Peyer's patch (tissue), 4 donors: ENCODE data around the gene DCUN1D1. TPM values are rescaled to one million over a fixed set of nuclear protein-coding genes. Genes with fewer than 3 reads are reported as not detected.

ENCODE experiments used
- DNase-seq, 3 donors: peaks; one replicate each; pipeline ENCODE4 v3.0.0-alpha.2; 2017 to 2019
- H3K27ac ChIP-seq, 4 donors: fragments of 200-600 bp; sonication (generic); one replicate each; pipeline ENCODE4 v1.5.1; 2016 to 2019
- H3K27me3 ChIP-seq, 2 donors: fragments of 200-600 bp; sonication (generic); one replicate each; pipeline ENCODE4 v1.5.1; 2019
- H3K36me3 ChIP-seq, 3 donors: fragments of 200-600 bp; sonication (generic); one replicate each; pipeline ENCODE4 v1.5.1; 2016 to 2019
- H3K4me1 ChIP-seq, 4 donors: fragments of 200-600 bp; sonication (generic); one replicate each; pipeline ENCODE4 v1.5.1; 2016 to 2019
- H3K4me3 ChIP-seq, 4 donors: fragments of 200-600 bp; sonication (generic); 1 replicate in 3 of 4; 2 replicates in 1 of 4; pipeline ENCODE4 v1.5.1; 2016 to 2019; ENCODE audit warnings: mild to moderate bottlenecking in 1 of 4
- H3K9me3 ChIP-seq, 4 donors: fragments of 200-600 bp; sonication (generic); one replicate each; pipeline ENCODE4 v1.5.1; 2016 to 2019; ENCODE audit warnings: mild to moderate bottlenecking in 1 of 4
- CTCF ChIP-seq, 6 experiments: fragments of 450-650 bp in 4 of 6; fragments of 200-600 bp in 2 of 6; sonication (generic) in 1 of 6; IDR thresholded peaks; one replicate each; pipeline ENCODE4 v1.5.1; 2017 to 2019; ENCODE audit warnings: antibody characterized with exemption in 6 of 6, mild to moderate bottlenecking in 3 of 6, moderate library complexity in 1 of 6
- POLR2A ChIP-seq, 2 donors: fragments of 450-650 bp; IDR thresholded peaks; one replicate each; pipeline ENCODE4 v1.5.1; 2017; ENCODE audit warnings: antibody characterized with exemption in 2 of 2, mild to moderate bottlenecking in 2 of 2, moderate library complexity in 2 of 2
- total RNA-seq, 4 donors: library from RNA; depleted of rRNA; stranded (reverse); fragments of >200 nt; gene quantifications; one replicate each; pipeline ENCODE4 v1.1.0, GENCODE V29; 2016

Gene DCUN1D1
- total RNA-seq, 4 donors from 2014 or later, result 11.2 to 27.2 (median 19.9) TPM

GRCh38 chr3:182965861-182966366, 14.4 kb downstream of the DCUN1D1 start:
- no peak for TF ChIP-seq CTCF (IDR thresholded peaks at IDR 0.05)
- TF ChIP-seq POLR2A (IDR thresholded peaks at IDR 0.05), result no peak
- Histone ChIP-seq H3K4me1 (peaks cover 0 to 19% (median 0%) of the 10 kb centered on the region in 4 donors), H3K9me3 (no peaks in the 10 kb centered on the region)

DNA sequence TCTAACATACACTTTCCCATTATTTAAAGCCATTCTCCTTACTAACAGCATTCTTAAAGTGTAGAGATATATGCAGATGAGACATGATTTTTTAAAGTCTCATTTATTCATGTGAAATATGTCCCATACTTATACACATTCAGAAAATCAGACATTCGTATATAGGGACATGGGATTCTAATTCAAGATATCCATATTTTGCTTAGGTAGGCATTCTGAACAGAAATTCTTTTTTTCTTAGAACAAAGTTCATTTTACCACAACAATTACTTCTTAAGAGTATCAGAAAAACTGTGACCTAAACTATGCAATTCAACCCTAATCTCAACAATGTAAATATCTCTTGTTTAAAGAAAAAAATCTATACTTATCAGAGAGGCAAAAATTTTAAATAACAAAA, 16.2 kb downstream of the DCUN1D1 start:
- Histone ChIP-seq H3K4me1 (peaks cover 0 to 15% (median 0%) of the 10 kb centered on the region in 4 donors), H3K27me3 (no peaks in the 10 kb centered on the region), H3K9me3 (no peaks in the 10 kb centered on the region), H3K36me3 (no peaks in the 10 kb centered on the region), H3K4me3 (no peak overlapping the region), H3K27ac (no peak overlapping the region)
- TF ChIP-seq POLR2A (IDR thresholded peaks at IDR 0.05), result no peak
- no peak for TF ChIP-seq CTCF (IDR thresholded peaks at IDR 0.05)
- no peak for DNase-seq

More at GRCh38 chr3:182965861-182966366, 14.4 kb downstream of the DCUN1D1 start:
- Histone ChIP-seq H3K27me3 (no peaks in the 10 kb centered on the region), H3K36me3 (no peaks in the 10 kb centered on the region), H3K4me3 (no peak overlapping the region), H3K27ac (no peak overlapping the region)
- no peak for DNase-seq

GRCh38 chr3:182962166-182962565, 18.2 kb downstream of the DCUN1D1 start:
- no peak for TF ChIP-seq POLR2A (IDR thresholded peaks at IDR 0.05)
- TF ChIP-seq CTCF (IDR thresholded peaks at IDR 0.05), result no peak
- peaks cover 0 to 10% (median 0%) of the 10 kb centered on the region in 4 donors for H3K4me1 ChIP-seq
- H3K9me3 ChIP-seq, result no peaks in the 10 kb centered on the region
- no peak overlapping the region for H3K4me3 ChIP-seq
- H3K27ac ChIP-seq, result no peak overlapping the region
- no peak for DNase-seq
- peaks cover 0 to 5% (median 0%) of the 10 kb centered on the region in 3 donors for H3K36me3 ChIP-seq
- H3K27me3 ChIP-seq, result no peaks in the 10 kb centered on the region

DNA sequence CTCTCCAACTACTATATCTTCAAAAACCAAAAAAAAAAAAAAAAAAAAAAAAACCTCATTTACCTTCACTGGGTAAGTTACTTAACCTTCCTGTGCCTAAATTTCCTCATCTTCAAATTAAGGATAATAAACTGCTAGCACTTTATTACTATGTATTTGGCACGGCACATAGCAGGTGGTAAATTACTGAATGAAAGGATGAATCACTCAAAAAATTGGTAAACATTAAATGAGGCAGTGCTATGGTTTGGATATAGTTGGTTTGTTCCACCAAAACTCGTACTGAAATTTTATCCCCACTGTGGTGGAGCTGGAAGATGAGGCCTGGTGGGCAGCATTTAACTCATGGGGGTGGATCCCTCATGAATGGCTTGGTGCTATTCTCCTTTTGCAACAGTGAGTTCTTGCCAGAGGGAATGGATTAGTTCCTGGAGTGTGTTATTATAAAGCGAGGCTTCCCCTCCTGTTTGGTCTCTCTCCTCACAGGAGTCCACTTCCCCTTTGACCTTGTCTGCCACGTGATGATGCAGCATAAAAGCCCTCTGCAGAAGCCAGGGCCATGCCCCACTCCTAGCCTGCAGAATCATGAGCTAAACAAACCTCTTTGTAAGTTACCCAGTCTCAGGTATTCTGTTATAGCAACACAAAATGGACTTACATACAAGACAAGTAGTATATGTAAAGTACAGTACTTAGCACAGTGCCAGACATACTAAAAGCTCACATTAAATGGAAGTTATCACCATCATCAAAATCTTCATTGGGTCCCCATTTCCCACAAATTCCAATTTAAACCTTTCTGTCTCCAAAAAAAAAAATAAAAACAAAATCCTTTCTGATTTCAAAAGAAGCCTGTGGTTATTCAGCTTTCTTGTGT, 20.6 kb downstream of the DCUN1D1 start:
- Histone ChIP-seq H3K27me3 (no peaks in the 10 kb centered on the region), H3K4me3 (no peak overlapping the region), H3K9me3 (no peaks in the 10 kb centered on the region), H3K36me3 (peaks cover 0 to 8% (median 0%) of the 10 kb centered on the region in 3 donors), H3K4me1 (peaks cover 0 to 5% (median 0%) of the 10 kb centered on the region in 4 donors), H3K27ac (peak overlapping the region in 1 of 4 donors; percentile 1)
- TF ChIP-seq CTCF (IDR thresholded peaks at IDR 0.05), result no peak
- no peak for DNase-seq

DNA sequence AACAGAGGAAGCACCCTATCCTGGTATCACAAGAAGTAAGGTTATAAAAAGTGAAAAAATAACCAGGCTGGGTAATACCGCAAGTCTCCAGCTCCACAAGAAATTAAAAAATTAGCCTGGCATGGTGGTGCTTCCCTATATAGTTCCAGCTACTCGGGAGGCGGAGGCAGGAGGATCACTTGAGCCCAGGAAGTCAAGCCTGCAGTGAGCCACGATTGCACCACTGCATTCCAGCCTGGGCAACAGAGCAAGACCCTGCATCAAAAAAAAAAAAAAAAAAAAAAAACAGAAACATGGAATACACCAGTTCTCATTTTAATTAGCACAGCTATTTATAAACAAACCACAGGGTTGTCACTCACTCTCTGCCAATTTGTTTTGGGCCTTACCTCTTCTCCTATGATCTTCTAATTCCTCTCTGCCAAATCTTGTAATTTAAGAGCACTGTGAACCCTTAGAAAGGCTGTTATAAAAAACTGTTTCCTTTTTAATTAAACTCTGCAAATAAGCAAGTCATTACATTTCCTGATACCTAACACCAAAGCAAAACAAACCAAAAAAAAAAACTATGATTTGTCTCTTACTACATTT, 22.6 kb downstream of the DCUN1D1 start:
- TF ChIP-seq POLR2A (IDR thresholded peaks at IDR 0.05) (no peak), CTCF (IDR thresholded peaks at IDR 0.05) (no peak)
- H3K27ac ChIP-seq, result no peak overlapping the region

More for the DNA sequence above, 22.6 kb downstream of the DCUN1D1 start:
- Histone ChIP-seq H3K27me3 (no peaks in the 10 kb centered on the region), H3K9me3 (no peaks in the 10 kb centered on the region), H3K36me3 (peaks cover 0 to 8% (median 0%) of the 10 kb centered on the region in 3 donors), H3K4me1 (peaks cover 0 to 5% (median 0%) of the 10 kb centered on the region in 4 donors), H3K4me3 (no peak overlapping the region)
- no peak for DNase-seq
